B cell (primary cell): ENCODE data around the gene DYNLL1.

Experiments used
- CTCF ChIP-seq: fragments of 200-600 bp; IDR thresholded peaks from one replicate; pipeline ENCODE4 v1.8.0; 2022; ENCODE audit warnings: antibody characterized with exemption, mild to moderate bottlenecking
- EZH2 ChIP-seq: IDR thresholded peaks from 2 replicates; pipeline ENCODE4 v1.6.1; 2012; ENCODE audit warnings: borderline replicate concordance, low read depth, mild to moderate bottlenecking, moderate library complexity, low read length; ENCODE audit not compliant: insufficient read depth, poor library complexity, severe bottlenecking

GRCh38 chr12:120532701-120533238 lies 36.9 kb downstream of the DYNLL1 start:
- no peak for TF ChIP-seq CTCF
- no peak for TF ChIP-seq EZH2
